HG03135 (cell line): Measurements from ENCODE around the gene NUBP1.

ENCODE experiments used
- ATAC-seq: cut with Tn5 transposase; IDR thresholded peaks from one replicate; pipeline ENCODE4 v1.9.1; 2021; ENCODE audit warnings: mild to moderate bottlenecking, moderate library complexity; ENCODE audit not compliant: unreplicated experiment

NUBP1 gene

GRCh38 chr16:10799736-10800135, 56.1 kb downstream of the NUBP1 start:
- ATAC-seq, result no peak

GRCh38 chr16:10805334-10805733, 61.7 kb downstream of the NUBP1 start:
- ATAC-seq, result no peak

GRCh38 chr16:10806698-10807097, 63.1 kb downstream of the NUBP1 start:
- no peak for ATAC-seq

- no peak for ATAC-seq
Observed at GRCh38 chr16:10808218-10808617, 64.6 kb downstream of the NUBP1 start.

- ATAC-seq, result no peak
Observed at GRCh38 chr16:10808850-10809249, 65.2 kb downstream of the NUBP1 start.

GRCh38 chr16:10809706-10810105, 66.1 kb downstream of the NUBP1 start:
- no peak for ATAC-seq

GRCh38 chr16:10812312-10813098, 68.9 kb downstream of the NUBP1 start:
- peak; percentile 71 for ATAC-seq

GRCh38 chr16:10813099-10813455, 69.4 kb downstream of the NUBP1 start:
- ATAC-seq, result no peak

- ATAC-seq, result no peak
Observed at GRCh38 chr16:10817514-10817913, 73.9 kb downstream of the NUBP1 start.

GRCh38 chr16:10817963-10818941, 74.6 kb downstream of the NUBP1 start, which contains the start of gene TVP23A:
Gene TVP23A (minus strand): TSS chr16:10818794. CDS start chr16:10818493, 301 bp downstream.
- ATAC-seq, result no peak
